GM12878 (cell line): ENCODE measurements around the gene TMPRSS7. TPM values are rescaled to one million over a fixed set of nuclear protein-coding genes. Genes with fewer than 3 reads are reported as not detected.

Experiments
- ATAC-seq: fragments of 200-7000 bp; cut with Tn5 transposase; 3 replicates; pipeline ENCODE4 v1.9.1; 2020; ENCODE audit warnings: mild to moderate bottlenecking, moderate library complexity
- BruUV-seq: library from RNA; stranded (reverse); fragments of 400-500 nt; replicated peaks from 2 replicates; lab custom pipeline; 2021; lab: Mats Ljungman, UMichigan
- CTCF ChIA-PET: fragments of 300-600 bp; sonication (Branson Sonifier 250); formaldehyde crosslinking; extraction: SDS; loops from one replicate; lab custom pipeline; 2021; ENCODE audit warnings: inconsistent platforms; lab: Yijun Ruan, JAX
- POLR2A ChIA-PET: fragments of 350-600 bp; formaldehyde crosslinking; extraction: SDS; loops from one replicate; lab custom pipeline; 2021; ENCODE audit warnings: inconsistent platforms; lab: Charles Lee
- RAD21 ChIA-PET: fragments of 300-600 bp; sonication (Branson Sonifier 250); formaldehyde crosslinking; loops from one replicate; lab custom pipeline; 2023; ENCODE audit warnings: antibody characterized with exemption; ENCODE audit not compliant: unreplicated experiment; lab: Charles Lee
- SMC1A ChIA-PET: fragments of 300-600 bp; sonication (Branson Sonifier 250); formaldehyde crosslinking; loops from one replicate; lab custom pipeline; 2023; ENCODE audit not compliant: unreplicated experiment, uncharacterized antibody; lab: Charles Lee
- DNase-seq: peaks from one replicate; pipeline ENCODE4 v3.0.0-alpha.2; 2011; ENCODE audit warnings: low read depth, low spot score
- FAIRE-seq: peaks from 3 replicates; lab custom pipeline; 2011; peaks lifted over from hg19 to GRCh38; lab: Jason Lieb, UNC
- H2AFZ ChIP-seq: 2 replicates; pipeline ENCODE4 v1.6.0; 2011; ENCODE audit warnings: low read depth, low read length, control low read depth; ENCODE audit not compliant: control insufficient read depth
- H3K27ac ChIP-seq: 2 replicates; pipeline ENCODE4 v1.5.1; 2011; ENCODE audit warnings: control low read depth; ENCODE audit not compliant: control insufficient read depth, insufficient read depth
- H3K27me3 ChIP-seq, 2 experiments: replicated peaks in 1 of 2; 2 replicates each; pipeline versions ENCODE4 v1.6.0 to v1.6.1; 2011; ENCODE audit warnings: low read length in 1 of 2; ENCODE audit not compliant: control insufficient read depth in 2 of 2, insufficient read depth in 2 of 2
- H3K36me3 ChIP-seq, 2 experiments: 2 replicates each; pipeline ENCODE4 v1.5.1; 2011; ENCODE audit warnings: low read length in 1 of 2; ENCODE audit not compliant: control insufficient read depth in 2 of 2, insufficient read depth in 2 of 2
- H3K4me1 ChIP-seq: 2 replicates; pipeline ENCODE4 v1.6.1; 2011; ENCODE audit warnings: mild to moderate bottlenecking, low read length, moderate library complexity, mixed read lengths; ENCODE audit not compliant: control insufficient read depth, insufficient read depth
- H3K4me2 ChIP-seq: 2 replicates; pipeline ENCODE4 v1.6.0; 2011; ENCODE audit warnings: control low read depth; ENCODE audit not compliant: control insufficient read depth, insufficient read depth
- H3K4me3 ChIP-seq: fragments of 200-600 bp; sonication (generic); 2 replicates; pipeline ENCODE4 v1.5.1; 2016
- H3K79me2 ChIP-seq: 2 replicates; pipeline ENCODE4 v1.6.0; 2011; ENCODE audit warnings: low read length; ENCODE audit not compliant: control insufficient read depth, insufficient read depth
- H3K9ac ChIP-seq: 2 replicates; pipeline ENCODE4 v1.8.0; 2011; ENCODE audit warnings: low read length, control low read depth, mixed read lengths; ENCODE audit not compliant: control insufficient read depth, insufficient read depth
- H3K9me3 ChIP-seq: replicated peaks from 3 replicates; pipeline ENCODE4 v1.5.1; 2011; ENCODE audit warnings: mild to moderate bottlenecking, low read length; ENCODE audit not compliant: control insufficient read depth, insufficient read depth
- H4K20me1 ChIP-seq: 2 replicates; pipeline ENCODE4 v1.6.0; 2011; ENCODE audit not compliant: control insufficient read depth, insufficient read depth
- ASH2L ChIP-seq: fragments of 300-600, 200-600 bp; sonication (generic); IDR thresholded peaks from 2 replicates; pipeline ENCODE4 v1.6.1; 2017; ENCODE audit warnings: low read depth, mild to moderate bottlenecking, borderline replicate concordance
- BRCA1 ChIP-seq: IDR thresholded peaks from 2 replicates; pipeline ENCODE4 v1.6.1; 2011; ENCODE audit warnings: low read depth, low read length, improper control_type of control experiment
- CHD2 ChIP-seq: IDR thresholded peaks from 2 replicates; pipeline ENCODE4 v1.6.1; 2011; ENCODE audit warnings: low read depth, low read length, improper control_type of control experiment, borderline replicate concordance
- HDAC2 ChIP-seq: fragments of 200-600 bp; sonication (generic); IDR thresholded peaks from 2 replicates; pipeline ENCODE4 v1.6.1; 2017
- MTA3 ChIP-seq: IDR thresholded peaks from 2 replicates; pipeline ENCODE4 v1.6.1; 2012; ENCODE audit warnings: low read length, inconsistent platforms, borderline replicate concordance
- NFXL1 ChIP-seq: fragments of 450-650 bp; IDR thresholded peaks from 2 replicates; pipeline ENCODE4 v1.6.1; 2017; ENCODE audit warnings: antibody characterized with exemption, mild to moderate bottlenecking, borderline replicate concordance
- RBBP5 ChIP-seq: fragments of 200-600 bp; sonication (generic); conservative IDR thresholded peaks from 2 replicates; pipeline ENCODE4 v1.6.1; 2016
- SIN3A ChIP-seq: IDR thresholded peaks from 2 replicates; pipeline ENCODE4 v1.6.1; 2012; ENCODE audit warnings: low read depth, low read length, improper control_type of control experiment
- ZBED1 ChIP-seq: IDR thresholded peaks from 2 replicates; pipeline ENCODE4 v1.6.1; 2016; ENCODE audit warnings: borderline replicate concordance
- ZBTB40 ChIP-seq: fragments of 450-650 bp; IDR thresholded peaks from 2 replicates; pipeline ENCODE4 v1.6.1; 2016; ENCODE audit warnings: mild to moderate bottlenecking, moderate library complexity, borderline replicate concordance
- ZNF217 ChIP-seq: fragments of 450-650 bp; IDR thresholded peaks from 2 replicates; pipeline ENCODE4 v1.6.1; 2017; ENCODE audit warnings: antibody characterized with exemption, mild to moderate bottlenecking
- ZNF274 ChIP-seq: IDR thresholded peaks from one replicate; pipeline ENCODE4 v1.8.0; 2011; ENCODE audit not compliant: insufficient read length, insufficient read depth
- WGBS: methylation state at CpG from one replicate; pipeline ENCODE4 v1.1.6; 2016; ENCODE audit warnings: low lambda C conversion rate; ENCODE audit not compliant: insufficient replicate concordance, insufficient coverage; ENCODE audit errors: missing lambda C conversion rate; 5-methylcytosine and 5-hydroxymethylcytosine counted together
- in situ Hi-C: fragments of 300-500 bp; cut with MboI; formaldehyde crosslinking; loops from 9 replicates; pipeline ENCODE4 v1.14.3; 2018; ENCODE audit warnings: mixed read lengths
- intact Hi-C: fragments of 100-400 bp; cut with micrococcal nuclease; formaldehyde crosslinking; loops from one replicate; pipeline ENCODE4 v1.14.2; 2022; ENCODE audit not compliant: unreplicated experiment
- polyA plus RNA-seq, 11 experiments: library from polyadenylated mRNA; depleted of rRNA in 4 of 11; unstranded in 6 of 11; stranded (reverse) in 5 of 11; fragments of >200 nt; fragmentation: Nextera tagmentation in 4 of 11; fragmentation: Illumina TruSeq in 1 of 11; extraction: Ambion mirVana in 4 of 11; extraction: Trizol in 1 of 11; gene quantifications; 1 replicate in 1 of 11; 2 replicates in 10 of 11; pipeline versions ENCODE4 v1.2.1 to v1.2.3, GENCODE V29; 2011 to 2016; ENCODE audit warnings: inconsistent platforms in 2 of 11, missing spikeins in 2 of 11, low read depth in 1 of 11
- total RNA-seq, 4 experiments: library from RNA; depleted of rRNA in 3 of 4; stranded (reverse); fragments of >200 nt in 3 of 4; fragmentation: Illumina TruSeq in 1 of 4; extraction: Trizol in 1 of 4; gene quantifications; 2 replicates each; pipeline versions ENCODE4 v1.2.1 to v1.2.3, GENCODE V29; 2013 to 2021
- TF ChIP-seq, protein P1 (sequence below): fragments of 450-650 bp; IDR thresholded peaks from 2 replicates; pipeline ENCODE4 v1.6.1; 2017; ENCODE audit warnings: mild to moderate bottlenecking, moderate library complexity

The TMPRSS7 gene
- total and polyA plus RNA-seq, 10 of the 15 experiments (the other 5 are each of a cell fraction or from before 2014, with no cell fraction given), result 0.03 TPM; not detected in 9

DNA sequence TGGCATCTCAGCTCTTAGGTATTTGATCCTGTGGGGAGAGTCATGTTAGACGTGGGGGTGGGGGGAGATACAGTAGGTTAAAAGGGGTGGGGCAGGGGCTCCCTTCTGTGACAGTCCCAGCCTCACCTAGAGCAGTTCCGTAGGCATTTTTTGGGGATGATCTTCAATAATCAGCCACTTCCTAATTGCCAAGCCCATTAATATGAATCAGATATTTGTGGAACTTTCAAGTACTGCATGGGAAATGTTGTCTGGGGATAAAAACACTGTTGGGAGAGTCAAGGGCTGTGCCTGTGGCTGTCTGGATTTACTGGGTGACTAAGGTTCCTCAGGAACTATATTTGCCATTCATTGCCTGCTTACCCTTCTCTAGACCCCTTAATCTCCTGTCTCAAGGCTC lies 61.2 kb downstream of the TMPRSS7 start:
- no peak overlapping the region for H3K4me2 ChIP-seq
- 100% methylated on average over 1 of the region's 2 CpGs for WGBS
- BruUV-seq, result no TSS peak
- ChIA-PET SMC1A (no interaction called here), CTCF (interaction anchor here (0.6 kb wide), 2 partner anchors 412 to 438 kb away, joined by 3 read pairs; no protein-coding TSS in a partner anchor), POLR2A (interaction anchor here (0.6 kb wide), 1 partner anchor 11 kb away, joined by 4 read pairs; no protein-coding TSS in a partner anchor), RAD21 (interaction anchor here (1.4 kb wide), 1 partner anchor 16 kb away, joined by 4 read pairs; no protein-coding TSS in a partner anchor)
- FAIRE-seq (no peak), ATAC-seq (no peak), DNase-seq (no peak)
- no peak overlapping the region for H3K27ac ChIP-seq
- no peak overlapping the region for H3K4me3 ChIP-seq
- no peak for TF ChIP-seq ASH2L
- TF ChIP-seq MTA3, result no peak
- TF ChIP-seq CHD2, result no peak
- no peak for TF ChIP-seq SIN3A
- no peak for TF ChIP-seq RBBP5
- no peak for TF ChIP-seq ZNF217
- TF ChIP-seq, protein P1, sequence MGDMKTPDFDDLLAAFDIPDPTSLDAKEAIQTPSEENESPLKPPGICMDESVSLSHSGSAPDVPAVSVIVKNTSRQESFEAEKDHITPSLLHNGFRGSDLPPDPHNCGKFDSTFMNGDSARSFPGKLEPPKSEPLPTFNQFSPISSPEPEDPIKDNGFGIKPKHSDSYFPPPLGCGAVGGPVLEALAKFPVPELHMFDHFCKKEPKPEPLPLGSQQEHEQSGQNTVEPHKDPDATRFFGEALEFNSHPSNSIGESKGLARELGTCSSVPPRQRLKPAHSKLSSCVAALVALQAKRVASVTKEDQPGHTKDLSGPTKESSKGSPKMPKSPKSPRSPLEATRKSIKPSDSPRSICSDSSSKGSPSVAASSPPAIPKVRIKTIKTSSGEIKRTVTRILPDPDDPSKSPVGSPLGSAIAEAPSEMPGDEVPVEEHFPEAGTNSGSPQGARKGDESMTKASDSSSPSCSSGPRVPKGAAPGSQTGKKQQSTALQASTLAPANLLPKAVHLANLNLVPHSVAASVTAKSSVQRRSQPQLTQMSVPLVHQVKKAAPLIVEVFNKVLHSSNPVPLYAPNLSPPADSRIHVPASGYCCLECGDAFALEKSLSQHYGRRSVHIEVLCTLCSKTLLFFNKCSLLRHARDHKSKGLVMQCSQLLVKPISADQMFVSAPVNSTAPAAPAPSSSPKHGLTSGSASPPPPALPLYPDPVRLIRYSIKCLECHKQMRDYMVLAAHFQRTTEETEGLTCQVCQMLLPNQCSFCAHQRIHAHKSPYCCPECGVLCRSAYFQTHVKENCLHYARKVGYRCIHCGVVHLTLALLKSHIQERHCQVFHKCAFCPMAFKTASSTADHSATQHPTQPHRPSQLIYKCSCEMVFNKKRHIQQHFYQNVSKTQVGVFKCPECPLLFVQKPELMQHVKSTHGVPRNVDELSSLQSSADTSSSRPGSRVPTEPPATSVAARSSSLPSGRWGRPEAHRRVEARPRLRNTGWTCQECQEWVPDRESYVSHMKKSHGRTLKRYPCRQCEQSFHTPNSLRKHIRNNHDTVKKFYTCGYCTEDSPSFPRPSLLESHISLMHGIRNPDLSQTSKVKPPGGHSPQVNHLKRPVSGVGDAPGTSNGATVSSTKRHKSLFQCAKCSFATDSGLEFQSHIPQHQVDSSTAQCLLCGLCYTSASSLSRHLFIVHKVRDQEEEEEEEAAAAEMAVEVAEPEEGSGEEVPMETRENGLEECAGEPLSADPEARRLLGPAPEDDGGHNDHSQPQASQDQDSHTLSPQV, result no peak
- TF ChIP-seq HDAC2, result no peak
- TF ChIP-seq NFXL1, result no peak
- TF ChIP-seq ZBTB40, result no peak
- no peak for TF ChIP-seq BRCA1
- no peak for TF ChIP-seq ZNF274
- TF ChIP-seq ZBED1, result no peak
- intact Hi-C loops (no loop called here), in situ Hi-C loops (no loop called here)
- H3K27me3 ChIP-seq, result no peaks in the 10 kb centered on the region
- H3K4me1 ChIP-seq, result peaks cover 8% of the 10 kb centered on the region
- no peak overlapping the region for H2AFZ ChIP-seq
- H4K20me1 ChIP-seq, result no peaks in the 10 kb centered on the region
- H3K36me3 ChIP-seq, result no peaks in the 10 kb centered on the region
- H3K9me3 ChIP-seq, result no peaks in the 10 kb centered on the region
- H3K9ac ChIP-seq, result no peak overlapping the region
- H3K79me2 ChIP-seq, result no peaks in the 10 kb centered on the region
